Osteoblast (primary cell): ENCODE data around the gene NCOA1. TPM values are rescaled to one million over a fixed set of nuclear protein-coding genes. Genes with fewer than 3 reads are reported as not detected.

Experiments used
- DNase-seq: peaks from one replicate; pipeline ENCODE4 v3.0.0; 2011; ENCODE audit warnings: low spot score, mixed read lengths; ENCODE audit not compliant: insufficient read length; ENCODE audit errors: missing footprints
- H2AFZ ChIP-seq: 2 replicates; pipeline ENCODE4 v1.6.0; 2011; ENCODE audit warnings: mild to moderate bottlenecking, low read length
- H3K27ac ChIP-seq: 2 replicates; pipeline ENCODE4 v1.5.1; 2011; ENCODE audit warnings: mild to moderate bottlenecking, low read depth, low read length, moderate library complexity
- H3K27me3 ChIP-seq: 2 replicates; pipeline ENCODE4 v1.6.0; 2012; ENCODE audit warnings: mild to moderate bottlenecking, control low read depth, inconsistent platforms, low read length, moderate library complexity; ENCODE audit not compliant: insufficient read depth
- H3K36me3 ChIP-seq: 2 replicates; pipeline ENCODE4 v1.5.1; 2011; ENCODE audit warnings: mild to moderate bottlenecking, low read length, control low read depth, moderate library complexity; ENCODE audit not compliant: insufficient read depth
- H3K4me1 ChIP-seq: 2 replicates; pipeline ENCODE4 v1.5.1; 2011; ENCODE audit warnings: mild to moderate bottlenecking, low read length, control low read depth, moderate library complexity; ENCODE audit not compliant: insufficient read depth
- H3K4me2 ChIP-seq: 2 replicates; pipeline ENCODE4 v1.6.0; 2011; ENCODE audit warnings: mild to moderate bottlenecking, low read length; ENCODE audit not compliant: insufficient read depth
- H3K4me3 ChIP-seq: fragments of 200-600 bp; sonication (generic); 3 replicates; pipeline ENCODE4 v1.5.1; 2012; ENCODE audit warnings: mild to moderate bottlenecking, low read length, inconsistent platforms; ENCODE audit not compliant: insufficient read depth
- H3K79me2 ChIP-seq: 2 replicates; pipeline ENCODE4 v1.6.0; 2012; ENCODE audit warnings: mild to moderate bottlenecking, low read length, control low read depth, inconsistent platforms; ENCODE audit not compliant: insufficient read depth
- H3K9me3 ChIP-seq: 2 replicates; pipeline ENCODE4 v1.5.1; 2011; ENCODE audit warnings: low read depth, low read length, control low read depth
- H4K20me1 ChIP-seq: 2 replicates; pipeline ENCODE4 v1.6.0; 2012; ENCODE audit warnings: mild to moderate bottlenecking, low read length, control low read depth; ENCODE audit not compliant: insufficient read depth
- total RNA-seq: library from RNA; depleted of rRNA; stranded (reverse); fragments of >200 nt; gene quantifications from 2 replicates; pipeline ENCODE4 v1.2.3, GENCODE V29; 2012
- TF ChIP-seq, protein P1 (sequence below): IDR thresholded peaks from 2 replicates; pipeline ENCODE4 v1.5.1; 2011; ENCODE audit warnings: mild to moderate bottlenecking, low read depth, low read length, moderate library complexity; ENCODE audit errors: extremely low read depth

The NCOA1 gene
- total RNA-seq, 1 donor = 23.2 TPM

DNA sequence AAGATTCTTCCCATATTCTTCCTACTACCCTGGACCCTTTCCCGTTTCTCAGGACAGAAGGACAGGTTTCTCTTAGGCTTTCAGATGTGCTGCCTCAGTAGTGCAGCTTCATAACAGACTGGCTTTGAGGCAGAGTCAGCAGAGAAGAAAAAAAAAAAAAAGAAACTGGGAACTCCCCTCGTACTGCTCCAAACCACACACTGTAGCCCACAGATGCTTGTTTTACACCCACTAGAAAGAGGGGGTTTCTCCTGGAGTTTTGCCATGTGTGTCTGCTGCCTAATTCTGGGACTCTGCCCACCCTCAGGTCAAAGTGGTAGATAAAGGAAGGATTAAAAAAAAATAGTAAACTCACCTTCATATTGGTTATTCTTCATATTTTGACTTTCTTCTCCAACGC is 95.9 kb downstream of the NCOA1 start:
- H3K27me3 ChIP-seq = no peaks in the 10 kb centered on the region
- H3K9me3 ChIP-seq = no peaks in the 10 kb centered on the region
- H4K20me1 ChIP-seq = no peaks in the 10 kb centered on the region
- no peak overlapping the region for H3K4me3 ChIP-seq
- no peak for DNase-seq
- H3K36me3 ChIP-seq = no peaks in the 10 kb centered on the region
- no peak overlapping the region for H2AFZ ChIP-seq
- no peak overlapping the region for H3K27ac ChIP-seq
- H3K79me2 ChIP-seq = no peaks in the 10 kb centered on the region
- TF ChIP-seq, protein P1, sequence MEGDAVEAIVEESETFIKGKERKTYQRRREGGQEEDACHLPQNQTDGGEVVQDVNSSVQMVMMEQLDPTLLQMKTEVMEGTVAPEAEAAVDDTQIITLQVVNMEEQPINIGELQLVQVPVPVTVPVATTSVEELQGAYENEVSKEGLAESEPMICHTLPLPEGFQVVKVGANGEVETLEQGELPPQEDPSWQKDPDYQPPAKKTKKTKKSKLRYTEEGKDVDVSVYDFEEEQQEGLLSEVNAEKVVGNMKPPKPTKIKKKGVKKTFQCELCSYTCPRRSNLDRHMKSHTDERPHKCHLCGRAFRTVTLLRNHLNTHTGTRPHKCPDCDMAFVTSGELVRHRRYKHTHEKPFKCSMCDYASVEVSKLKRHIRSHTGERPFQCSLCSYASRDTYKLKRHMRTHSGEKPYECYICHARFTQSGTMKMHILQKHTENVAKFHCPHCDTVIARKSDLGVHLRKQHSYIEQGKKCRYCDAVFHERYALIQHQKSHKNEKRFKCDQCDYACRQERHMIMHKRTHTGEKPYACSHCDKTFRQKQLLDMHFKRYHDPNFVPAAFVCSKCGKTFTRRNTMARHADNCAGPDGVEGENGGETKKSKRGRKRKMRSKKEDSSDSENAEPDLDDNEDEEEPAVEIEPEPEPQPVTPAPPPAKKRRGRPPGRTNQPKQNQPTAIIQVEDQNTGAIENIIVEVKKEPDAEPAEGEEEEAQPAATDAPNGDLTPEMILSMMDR = no peak
- H3K4me1 ChIP-seq = no peaks in the 10 kb centered on the region
- H3K4me2 ChIP-seq = no peak overlapping the region

DNA sequence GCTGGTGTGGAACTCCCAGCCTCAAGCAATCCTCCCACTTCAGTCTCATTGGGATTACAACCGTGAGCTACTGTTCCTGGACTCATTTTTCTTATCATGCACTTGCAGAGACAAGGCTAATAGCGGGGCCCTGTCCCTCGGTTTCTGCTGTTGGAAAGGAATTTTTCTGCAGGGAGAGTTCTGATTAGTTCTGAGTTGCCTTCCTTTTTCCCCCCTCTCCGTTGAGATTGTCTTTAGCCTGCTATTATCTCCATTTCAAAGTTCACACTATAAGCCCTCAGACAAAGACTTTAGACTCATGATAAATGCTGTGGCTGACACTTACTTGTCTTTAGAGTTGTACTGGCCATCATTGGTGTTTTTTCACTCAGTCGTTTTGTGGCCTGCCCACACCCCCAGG is 97.2 kb downstream of the NCOA1 start:
- no peak for DNase-seq
- H3K4me3 ChIP-seq = no peak overlapping the region
- no peaks in the 10 kb centered on the region for H3K36me3 ChIP-seq
- no peaks in the 10 kb centered on the region for H3K9me3 ChIP-seq
- H3K79me2 ChIP-seq = no peaks in the 10 kb centered on the region
- no peaks in the 10 kb centered on the region for H3K27me3 ChIP-seq
- H3K27ac ChIP-seq = no peak overlapping the region
- TF ChIP-seq, protein P1 = no peak
- H4K20me1 ChIP-seq = no peaks in the 10 kb centered on the region
- H3K4me2 ChIP-seq = no peak overlapping the region
- H3K4me1 ChIP-seq = no peaks in the 10 kb centered on the region
- H2AFZ ChIP-seq = no peak overlapping the region

DNA sequence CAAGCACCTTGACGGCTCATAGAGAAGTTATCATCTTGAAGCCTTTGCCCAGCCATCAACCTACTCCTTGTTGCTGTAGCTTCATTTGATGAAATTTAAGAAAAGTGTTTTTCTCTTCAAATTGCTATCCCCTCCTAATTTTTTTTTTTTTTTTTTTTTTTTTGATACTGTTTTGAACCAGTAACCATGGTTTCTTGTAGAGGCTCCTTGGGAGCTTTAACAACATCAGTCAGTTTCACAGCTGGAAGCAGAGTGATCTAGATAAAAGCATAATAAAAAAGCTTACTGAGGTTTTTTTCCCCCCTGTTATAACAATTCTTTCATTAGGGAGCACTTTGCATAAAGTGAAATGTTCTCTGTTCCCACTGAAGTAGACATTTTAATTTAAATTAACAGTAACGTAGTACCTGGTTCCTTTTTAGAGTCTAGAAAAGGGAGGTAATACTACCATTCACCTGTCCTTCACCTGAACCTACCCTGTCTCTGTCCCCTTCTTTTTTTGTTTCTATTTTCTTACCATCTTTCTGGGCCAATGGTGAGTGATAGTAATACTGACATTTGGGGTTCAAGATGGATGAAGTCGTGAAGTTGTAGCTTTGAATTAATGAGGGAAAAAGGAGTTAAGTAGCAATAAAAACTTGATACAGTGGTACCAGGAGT is 101.5 kb downstream of the NCOA1 start:
- H3K4me3 ChIP-seq = no peak overlapping the region
- DNase-seq = no peak
- H3K27me3 ChIP-seq = no peaks in the 10 kb centered on the region
- no peak overlapping the region for H2AFZ ChIP-seq
- no peaks in the 10 kb centered on the region for H3K79me2 ChIP-seq
- TF ChIP-seq, protein P1 = no peak
- H3K4me2 ChIP-seq = no peak overlapping the region
- no peaks in the 10 kb centered on the region for H3K9me3 ChIP-seq
- peaks cover 4% of the 10 kb centered on the region for H4K20me1 ChIP-seq
- no peak overlapping the region for H3K27ac ChIP-seq
- no peaks in the 10 kb centered on the region for H3K36me3 ChIP-seq
- H3K4me1 ChIP-seq = no peaks in the 10 kb centered on the region

DNA sequence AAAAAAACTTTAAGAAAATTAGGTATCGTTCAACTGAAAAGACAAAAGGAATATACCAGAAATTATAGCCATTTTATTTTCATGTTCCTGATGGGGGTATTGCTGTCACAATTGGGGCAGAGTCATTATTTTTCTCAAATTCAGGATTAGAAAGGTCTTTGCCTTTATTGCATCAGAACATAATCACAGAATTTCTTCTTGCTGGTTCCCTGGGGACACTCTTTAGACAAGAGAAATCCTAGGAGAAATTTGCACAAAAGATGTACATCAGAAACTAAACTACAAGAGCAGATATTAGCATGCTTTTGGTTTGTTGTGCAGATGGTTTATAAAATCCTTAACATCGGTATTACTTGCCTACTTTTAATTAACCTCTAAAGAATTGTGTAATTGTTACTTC is 103.2 kb downstream of the NCOA1 start:
- Histone ChIP-seq H3K4me1 (no peaks in the 10 kb centered on the region), H3K4me3 (no peak overlapping the region), H3K4me2 (no peak overlapping the region), H3K36me3 (no peaks in the 10 kb centered on the region), H3K27ac (no peak overlapping the region), H3K9me3 (no peaks in the 10 kb centered on the region), H4K20me1 (peaks cover 4% of the 10 kb centered on the region), H2AFZ (no peak overlapping the region), H3K27me3 (no peaks in the 10 kb centered on the region), H3K79me2 (no peaks in the 10 kb centered on the region)
- no peak for DNase-seq
- TF ChIP-seq, protein P1 = no peak
